ENCODE data around the gene FAXDC2. TPM values are rescaled to one million over a fixed set of nuclear protein-coding genes. Genes with fewer than 3 reads are reported as not detected.

Gene FAXDC2
- total RNA-seq, 2 experiments from 2014 or later = 0.14 TPM; not detected in 1

DNA sequence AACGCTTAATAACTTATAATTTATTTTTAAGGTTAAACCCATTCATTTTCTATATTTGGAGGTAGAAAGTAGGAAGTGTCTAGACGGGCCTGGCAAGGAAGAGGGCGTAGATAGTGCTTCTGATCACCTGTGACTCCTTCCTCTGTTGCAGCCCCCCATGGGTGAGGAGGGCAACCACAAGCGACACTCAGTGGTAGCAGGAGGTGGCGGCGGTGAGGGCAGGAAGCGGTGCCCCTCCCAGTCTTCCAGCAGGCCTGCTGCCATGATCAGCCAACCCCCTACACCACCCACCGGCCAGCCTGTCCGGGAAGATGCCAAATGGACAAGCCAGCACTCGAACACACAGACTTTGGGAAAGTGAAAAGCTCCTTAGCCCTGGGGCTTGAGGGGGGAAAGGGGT, 36.7 kb downstream of the FAXDC2 start:
- intact Hi-C loops (cut with DNase I, micrococcal nuclease) = loop anchor here in 1 of 2 experiments (5.0 kb wide), 1 partner anchor 56 kb away; the partner anchor contains the start of gene LARP1
- H3K4me1 Mint-ChIP-seq = peaks cover 24% of the 10 kb centered on the region
- H3K9me3 Mint-ChIP-seq (ENCODE audit: low read depth) = no peaks in the 10 kb centered on the region
- DNase-seq (peak; percentile 19), ATAC-seq (no peak)
- H3K27ac Mint-ChIP-seq = peak overlapping the region; percentile 47
- POLR2A ChIA-PET = no interaction called here
- peaks cover 74% of the 10 kb centered on the region for H3K36me3 Mint-ChIP-seq (ENCODE audit: low read depth)
- no peaks in the 10 kb centered on the region for H3K27me3 Mint-ChIP-seq
- H3K4me3 Mint-ChIP-seq = no peak overlapping the region
- CTCF ChIA-PET = interaction anchor here (0.6 to 1.2 kb wide), 2 partner anchors 16 to 166 kb away, joined by 3 read pairs; no protein-coding TSS in a partner anchor

DNA sequence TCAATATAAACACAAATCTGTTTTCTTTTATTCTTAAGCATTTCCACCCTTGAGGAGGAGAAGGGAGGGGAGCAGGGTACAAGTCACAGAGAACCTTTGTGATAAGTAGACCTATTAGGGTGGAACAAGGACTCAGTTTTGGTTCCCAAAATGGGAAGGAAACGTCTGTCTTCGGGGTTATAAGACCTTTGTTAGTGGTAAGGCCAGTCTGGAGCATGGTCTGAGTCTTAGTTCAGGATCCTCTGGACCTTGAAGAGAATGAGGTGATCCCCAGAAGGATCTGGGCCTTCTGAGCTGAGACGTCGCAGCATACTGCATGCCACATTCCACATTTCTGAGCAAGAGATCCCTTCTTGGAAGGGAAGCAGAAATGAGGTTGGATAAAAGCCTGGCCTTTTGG, 37.2 kb downstream of the FAXDC2 start:
- peaks cover 24% of the 10 kb centered on the region for H3K4me1 Mint-ChIP-seq
- CTCF ChIA-PET = interaction anchor here (0.6 to 1.2 kb wide), 2 partner anchors 16 to 165 kb away, joined by 3 read pairs; no protein-coding TSS in a partner anchor
- ATAC-seq (no peak), DNase-seq (no peak)
- intact Hi-C loops (cut with DNase I, micrococcal nuclease) = loop anchor here in 1 of 2 experiments (5.0 kb wide), 1 partner anchor 56 kb away; the partner anchor contains the start of gene LARP1
- H3K36me3 Mint-ChIP-seq (ENCODE audit: low read depth) = peaks cover 76% of the 10 kb centered on the region
- POLR2A ChIA-PET = no interaction called here
- H3K27me3 Mint-ChIP-seq = no peaks in the 10 kb centered on the region
- H3K4me3 Mint-ChIP-seq = no peak overlapping the region
- H3K9me3 Mint-ChIP-seq (ENCODE audit: low read depth) = no peaks in the 10 kb centered on the region
- H3K27ac Mint-ChIP-seq = peak overlapping the region; percentile 58

DNA sequence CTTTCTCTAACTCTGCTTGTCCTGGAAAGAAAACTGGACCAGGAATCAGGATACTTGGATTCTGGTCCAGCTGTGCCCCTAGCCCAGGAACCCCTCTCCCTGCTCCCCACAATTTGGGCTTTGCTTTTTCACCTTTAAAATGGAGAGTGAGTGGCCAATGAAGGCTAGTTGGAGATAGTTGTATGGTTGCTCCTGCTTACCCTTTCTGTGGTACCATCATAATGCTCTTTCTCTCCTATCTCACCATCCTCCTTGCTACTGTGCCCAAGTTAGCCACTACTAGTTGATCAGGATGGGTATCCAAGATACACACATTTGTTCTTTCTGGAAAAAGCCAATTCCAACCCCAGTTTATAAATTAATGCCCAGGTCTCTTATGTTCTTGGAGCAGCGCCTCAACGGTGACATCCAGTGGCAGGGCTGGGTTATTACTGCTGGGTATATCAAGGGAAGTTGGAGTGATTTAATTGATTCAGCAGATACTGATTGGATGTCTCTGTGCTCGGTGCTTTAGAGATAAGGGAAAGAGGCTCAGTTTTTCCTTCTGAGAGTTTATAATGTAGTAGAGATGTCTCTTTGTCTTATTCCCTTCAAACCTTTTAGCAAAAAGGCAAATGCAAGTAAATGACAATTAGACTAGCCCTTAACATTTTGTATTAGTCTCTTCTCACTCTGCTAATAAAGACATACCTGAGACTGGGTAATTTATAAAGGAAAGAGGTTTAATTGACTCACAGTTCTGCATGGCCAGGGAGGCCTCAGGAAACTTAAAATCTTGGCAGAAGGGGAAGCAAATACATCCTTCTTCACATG, 38.5 kb downstream of the FAXDC2 start:
- ATAC-seq = peak; percentile 87
- intact Hi-C loops (cut with DNase I, micrococcal nuclease) = loop anchor here (1.0 to 5.0 kb wide), 3 partner anchors 55 to 162 kb away; partner anchors contain the start of gene LARP1 (in 2 of the 2)
- ChIA-PET POLR2A (no interaction called here), CTCF (interaction anchor here (0.8 to 1.8 kb wide), 5 partner anchors 10 to 165 kb away, joined by 3 to 8 read pairs (median 4); no protein-coding TSS in a partner anchor)
- peak overlapping the region; percentile 58 for H3K27ac Mint-ChIP-seq
- peak; percentile 81 for DNase-seq
- no peak overlapping the region for H3K4me3 Mint-ChIP-seq
- H3K4me1 Mint-ChIP-seq = peaks cover 24% of the 10 kb centered on the region
- no peaks in the 10 kb centered on the region for H3K9me3 Mint-ChIP-seq (ENCODE audit: low read depth)
- peaks cover 75% of the 10 kb centered on the region for H3K36me3 Mint-ChIP-seq (ENCODE audit: low read depth)
- no peaks in the 10 kb centered on the region for H3K27me3 Mint-ChIP-seq

DNA sequence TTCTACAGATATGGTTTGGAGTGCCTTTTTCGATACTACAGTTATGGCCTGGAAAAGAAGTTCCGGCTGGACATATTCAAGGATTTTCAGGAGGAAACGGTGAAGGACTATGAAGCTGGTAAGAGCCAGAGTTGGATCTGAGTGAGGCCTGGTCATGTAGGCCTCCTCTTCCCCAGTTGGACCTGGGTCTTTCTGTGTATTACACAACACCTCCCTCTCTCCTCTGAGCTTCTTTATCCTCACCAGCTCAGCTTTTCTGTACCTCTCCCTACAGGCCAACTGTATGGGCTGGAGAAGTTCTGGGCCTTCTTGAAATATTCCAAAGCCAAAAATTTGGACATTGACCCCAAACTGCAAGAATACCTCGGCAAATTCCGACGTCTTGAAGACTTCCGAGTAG, 39.2 kb downstream of the FAXDC2 start:
- Mint-ChIP-seq H3K4me1 (peaks cover 24% of the 10 kb centered on the region), H3K4me3 (no peak overlapping the region), H3K9me3 (ENCODE audit: low read depth) (no peaks in the 10 kb centered on the region), H3K27me3 (no peaks in the 10 kb centered on the region), H3K27ac (peak overlapping the region; percentile 47), H3K36me3 (ENCODE audit: low read depth) (peaks cover 75% of the 10 kb centered on the region)
- CTCF ChIA-PET = interaction anchor here (0.7 to 1.8 kb wide), 6 partner anchors 10 to 165 kb away, joined by 3 to 8 read pairs (median 4); no protein-coding TSS in a partner anchor
- POLR2A ChIA-PET = no interaction called here
- ATAC-seq (no peak), DNase-seq (no peak)
- intact Hi-C loops (cut with DNase I, micrococcal nuclease) = loop anchor here (1.0 to 5.0 kb wide), 2 partner anchors 54 to 56 kb away; partner anchors contain the start of gene LARP1 (in 2 of the 2)

DNA sequence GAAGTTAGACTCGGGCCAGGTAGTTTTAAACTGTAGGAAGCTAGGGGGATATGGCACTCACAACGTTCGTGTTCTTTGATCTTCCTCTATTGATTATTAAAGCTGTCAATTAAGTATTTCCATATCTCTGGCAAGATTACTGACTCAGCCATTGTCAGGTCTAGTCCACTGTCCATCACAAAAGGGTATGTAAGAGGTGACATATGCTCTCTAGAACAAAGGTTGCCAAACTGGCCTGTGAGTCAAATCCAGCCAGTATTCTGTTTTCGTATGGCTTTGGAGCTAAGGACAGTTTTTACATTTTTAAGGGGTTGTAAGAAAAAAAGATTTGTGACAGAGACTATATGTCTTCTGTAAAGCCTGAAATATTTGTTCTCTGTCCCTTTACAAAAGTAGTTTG, 44.2 kb downstream of the FAXDC2 start:
- ChIA-PET CTCF (interaction anchor here (0.9 to 1.2 kb wide), 2 partner anchors 15 to 48 kb away, joined by 3 read pairs; no protein-coding TSS in a partner anchor), POLR2A (no interaction called here)
- peaks cover 2% of the 10 kb centered on the region for H3K4me1 Mint-ChIP-seq
- H3K9me3 Mint-ChIP-seq (ENCODE audit: low read depth) = no peaks in the 10 kb centered on the region
- H3K36me3 Mint-ChIP-seq (ENCODE audit: low read depth) = peaks cover 72% of the 10 kb centered on the region
- intact Hi-C loops (cut with DNase I, micrococcal nuclease) = no loop called here
- H3K4me3 Mint-ChIP-seq = no peak overlapping the region
- no peak overlapping the region for H3K27ac Mint-ChIP-seq
- ATAC-seq (no peak), DNase-seq (no peak)
- H3K27me3 Mint-ChIP-seq = no peaks in the 10 kb centered on the region

DNA sequence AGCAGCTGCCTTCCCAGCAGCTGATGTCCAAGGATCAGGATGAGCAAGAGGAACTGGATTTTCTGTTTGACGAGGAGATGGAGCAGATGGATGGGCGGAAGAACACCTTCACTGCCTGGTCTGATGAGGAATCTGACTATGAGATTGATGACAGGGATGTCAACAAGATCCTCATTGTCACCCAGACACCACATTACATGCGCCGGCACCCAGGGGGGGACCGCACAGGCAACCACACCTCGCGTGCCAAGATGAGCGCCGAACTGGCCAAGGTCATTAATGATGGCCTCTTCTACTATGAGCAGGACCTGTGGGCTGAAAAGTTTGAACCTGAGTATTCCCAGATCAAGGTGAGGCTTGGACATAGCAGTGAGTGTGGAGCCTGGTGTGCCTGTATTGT, 48.4 kb downstream of the FAXDC2 start:
- ChIA-PET POLR2A (no interaction called here), CTCF (interaction anchor here (0.6 to 1.4 kb wide), 3 partner anchors 9 to 152 kb away, joined by 4 to 6 read pairs (median 5); no protein-coding TSS in a partner anchor)
- Mint-ChIP-seq H3K36me3 (ENCODE audit: low read depth) (peaks cover 69% of the 10 kb centered on the region), H3K27ac (no peak overlapping the region), H3K27me3 (no peaks in the 10 kb centered on the region), H3K9me3 (ENCODE audit: low read depth) (no peaks in the 10 kb centered on the region), H3K4me3 (no peak overlapping the region), H3K4me1 (peaks cover 9% of the 10 kb centered on the region)
- intact Hi-C loops (cut with DNase I, micrococcal nuclease) = no loop called here
- ATAC-seq (no peak), DNase-seq (no peak)

DNA sequence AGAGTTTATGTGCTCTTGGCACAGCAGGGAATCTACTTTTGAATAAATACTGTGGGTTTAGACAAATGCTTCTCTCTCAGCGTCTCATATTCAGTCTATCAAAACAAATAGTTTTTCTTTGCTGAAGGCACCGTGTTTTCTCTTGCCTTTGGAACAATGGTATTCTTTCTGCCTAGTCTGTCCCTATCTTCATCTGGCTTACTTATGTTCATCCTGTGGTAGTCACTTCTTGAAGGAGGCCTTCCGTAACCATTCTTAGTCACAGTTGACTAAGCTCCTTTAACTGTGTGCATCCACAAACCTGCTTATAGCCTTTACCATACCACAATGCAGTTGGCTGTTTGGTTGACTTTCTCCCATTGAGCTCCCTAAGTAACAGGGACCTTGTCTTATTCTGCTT, 49.3 kb downstream of the FAXDC2 start:
- H3K4me1 Mint-ChIP-seq = peaks cover 9% of the 10 kb centered on the region
- ChIA-PET POLR2A (interaction anchor here (0.6 kb wide), 2 partner anchors 15 to 49 kb away, joined by 3 read pairs; partner anchors contain the start of gene FAXDC2), CTCF (interaction anchor here (1.4 kb wide), 1 partner anchor 10 kb away, joined by 6 read pairs; no protein-coding TSS in a partner anchor)
- DNase-seq = no peak
- H3K27me3 Mint-ChIP-seq = no peaks in the 10 kb centered on the region
- H3K9me3 Mint-ChIP-seq (ENCODE audit: low read depth) = no peaks in the 10 kb centered on the region
- ATAC-seq = peak; percentile 59
- intact Hi-C loops (cut with DNase I, micrococcal nuclease) = no loop called here
- H3K27ac Mint-ChIP-seq = no peak overlapping the region
- H3K36me3 Mint-ChIP-seq (ENCODE audit: low read depth) = peaks cover 69% of the 10 kb centered on the region
- no peak overlapping the region for H3K4me3 Mint-ChIP-seq

DNA sequence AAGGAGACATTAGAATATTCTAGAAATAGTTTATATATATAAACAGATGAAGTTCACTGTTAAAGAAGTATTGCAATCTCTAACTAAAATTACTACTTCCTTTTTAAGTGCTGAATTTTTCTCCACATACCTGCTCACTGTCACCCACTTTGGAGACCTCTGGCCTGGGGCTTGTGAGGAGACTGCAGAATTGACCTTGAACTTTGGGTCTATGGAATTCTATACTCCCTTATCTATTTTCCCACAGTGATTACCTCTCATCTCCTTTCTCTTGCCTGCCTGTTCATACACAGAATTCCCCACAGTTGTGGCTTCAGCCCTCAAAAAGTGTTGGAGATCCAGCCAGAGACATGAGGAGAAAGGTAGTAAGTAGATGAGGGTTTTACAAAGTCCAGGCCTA, 49.8 kb downstream of the FAXDC2 start:
- Mint-ChIP-seq H3K4me1 (peaks cover 9% of the 10 kb centered on the region), H3K9me3 (ENCODE audit: low read depth) (no peaks in the 10 kb centered on the region), H3K27ac (peak overlapping the region; percentile 82), H3K4me3 (no peak overlapping the region), H3K27me3 (no peaks in the 10 kb centered on the region), H3K36me3 (ENCODE audit: low read depth) (peaks cover 67% of the 10 kb centered on the region)
- ATAC-seq (no peak), DNase-seq (no peak)
- ChIA-PET POLR2A (interaction anchor here (0.6 kb wide), 1 partner anchor 14 kb away, joined by 3 read pairs; no protein-coding TSS in a partner anchor), CTCF (no interaction called here)
- intact Hi-C loops (cut with DNase I, micrococcal nuclease) = no loop called here

DNA sequence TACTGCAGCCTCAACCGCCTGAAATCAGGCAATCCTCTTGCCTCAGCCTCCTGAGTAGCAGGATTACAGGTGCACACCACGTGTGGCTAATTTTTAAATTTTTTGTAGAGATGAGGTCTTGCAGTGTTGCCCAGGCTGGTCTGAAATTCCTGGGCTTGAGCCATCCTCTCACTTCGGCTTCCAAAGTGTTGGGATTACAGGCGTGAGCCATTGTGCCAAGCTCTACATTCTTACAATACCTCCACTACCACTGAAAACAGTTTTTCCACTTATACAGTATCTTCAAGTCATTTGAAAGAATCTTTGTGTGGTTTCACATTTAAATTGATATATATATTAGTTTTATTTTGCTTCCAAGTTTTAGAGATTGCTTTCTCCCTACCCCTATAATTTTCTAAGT, 52.6 kb downstream of the FAXDC2 start:
- peaks cover 11% of the 10 kb centered on the region for H3K4me1 Mint-ChIP-seq
- POLR2A ChIA-PET = no interaction called here
- intact Hi-C loops (cut with DNase I, micrococcal nuclease) = no loop called here
- CTCF ChIA-PET = interaction anchor here (1.3 kb wide), 1 partner anchor 147 kb away, joined by 4 read pairs; no protein-coding TSS in a partner anchor
- no peaks in the 10 kb centered on the region for H3K9me3 Mint-ChIP-seq (ENCODE audit: low read depth)
- no peak overlapping the region for H3K4me3 Mint-ChIP-seq
- no peaks in the 10 kb centered on the region for H3K27me3 Mint-ChIP-seq
- H3K27ac Mint-ChIP-seq = no peak overlapping the region
- peaks cover 69% of the 10 kb centered on the region for H3K36me3 Mint-ChIP-seq (ENCODE audit: low read depth)
- ATAC-seq (no peak), DNase-seq (no peak)

DNA sequence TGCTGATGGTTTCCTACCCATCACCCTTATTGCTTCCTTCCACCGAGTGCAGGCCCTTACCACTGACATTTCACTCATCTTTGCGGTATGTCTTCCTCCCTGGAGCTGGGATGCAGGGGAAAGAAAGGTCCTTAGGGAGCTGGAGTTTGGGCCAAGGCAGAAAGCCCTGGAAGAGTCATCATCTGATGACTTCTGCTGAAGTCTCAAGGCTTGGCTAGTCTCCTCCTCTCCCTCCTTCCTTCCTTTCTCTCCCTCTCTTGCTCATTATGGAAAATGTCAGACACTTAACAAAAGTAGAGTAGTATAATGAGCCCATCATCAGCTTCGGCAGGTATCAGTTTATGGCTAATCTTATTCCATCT, 55.2 kb downstream of the FAXDC2 start:
- H3K27ac Mint-ChIP-seq = no peak overlapping the region
- DNase-seq (no peak), ATAC-seq (no peak)
- CTCF ChIA-PET = interaction anchor here (0.5 to 1.2 kb wide), 3 partner anchors 11 to 452 kb away, joined by 3 read pairs; no protein-coding TSS in a partner anchor
- H3K4me1 Mint-ChIP-seq = peaks cover 10% of the 10 kb centered on the region
- H3K9me3 Mint-ChIP-seq (ENCODE audit: low read depth) = no peaks in the 10 kb centered on the region
- intact Hi-C loops (cut with DNase I, micrococcal nuclease) = no loop called here
- peaks cover 66% of the 10 kb centered on the region for H3K36me3 Mint-ChIP-seq (ENCODE audit: low read depth)
- no peak overlapping the region for H3K4me3 Mint-ChIP-seq
- POLR2A ChIA-PET = no interaction called here
- no peaks in the 10 kb centered on the region for H3K27me3 Mint-ChIP-seq

DNA sequence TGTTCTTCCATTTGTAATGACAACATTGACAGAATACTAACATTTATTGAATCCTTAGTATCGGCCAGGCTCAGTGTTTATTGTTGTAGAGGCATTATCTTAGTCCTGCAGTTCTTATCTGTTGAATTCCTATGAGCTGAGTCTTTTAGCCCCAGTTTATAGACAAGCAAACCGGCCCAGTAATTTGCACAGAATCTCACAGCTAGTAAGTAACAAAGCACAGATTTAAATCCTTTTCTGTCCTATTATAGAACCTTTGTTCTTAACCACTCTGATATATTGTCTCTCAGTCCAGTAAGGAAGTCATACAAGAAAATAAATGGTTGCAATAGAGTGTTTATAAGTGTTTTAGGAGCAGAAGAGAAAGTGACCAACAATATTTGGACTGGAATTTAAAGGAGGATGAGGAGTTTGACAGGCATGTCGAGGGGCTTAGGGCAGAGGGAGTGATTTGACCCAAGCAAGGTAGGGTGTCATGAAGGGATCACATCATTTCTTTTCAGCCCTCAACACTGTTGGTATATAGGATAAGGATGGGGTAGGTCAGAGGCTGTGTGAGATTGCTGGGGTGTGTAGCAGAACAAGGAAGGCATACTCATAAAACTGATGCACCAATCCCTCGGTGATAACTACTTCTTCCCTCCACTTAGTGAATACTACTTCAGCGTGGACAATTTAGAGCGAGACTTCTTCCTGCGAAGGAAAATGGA, 55.7 kb downstream of the FAXDC2 start:
- Mint-ChIP-seq H3K4me1 (peaks cover 6% of the 10 kb centered on the region), H3K4me3 (no peak overlapping the region), H3K27ac (peak overlapping the region; percentile 15), H3K27me3 (no peaks in the 10 kb centered on the region), H3K36me3 (ENCODE audit: low read depth) (peaks cover 66% of the 10 kb centered on the region), H3K9me3 (ENCODE audit: low read depth) (no peaks in the 10 kb centered on the region)
- CTCF ChIA-PET = interaction anchor here (0.6 to 1.2 kb wide), 3 partner anchors 22 to 144 kb away, joined by 3 read pairs; no protein-coding TSS in a partner anchor
- no peak for DNase-seq
- intact Hi-C loops (cut with DNase I, micrococcal nuclease) = no loop called here
- POLR2A ChIA-PET = no interaction called here
- ATAC-seq = no peak
